Gastrocnemius medialis (tissue), 4 donors: ENCODE measurements around the gene KIF13A.
"Not testable (repeated sequence)": the region's sequence is repeated elsewhere in the genome, so short reads cannot be mapped to it uniquely, and the experiment has no call there.

Source experiments
- CTCF ChIP-seq, 5 experiments: fragments of 450-650 bp in 3 of 5; fragments of 200-600 bp in 2 of 5; sonication (generic) in 2 of 5; IDR thresholded peaks in 4 of 5; conservative IDR thresholded peaks in 1 of 5; 1 replicate in 4 of 5; 2 replicates in 1 of 5; pipeline ENCODE4 v1.5.1; 2016 to 2019; ENCODE audit warnings: antibody characterized with exemption in 5 of 5, mild to moderate bottlenecking in 3 of 5, moderate library complexity in 3 of 5
- POLR2A ChIP-seq, 2 donors: fragments of 450-650 bp; IDR thresholded peaks; one replicate each; pipeline ENCODE4 v1.6.1; 2017; ENCODE audit warnings: antibody characterized with exemption in 2 of 2, mild to moderate bottlenecking in 2 of 2, moderate library complexity in 2 of 2

GRCh38 chr6:17947574-17947973 is 39.9 kb downstream of the KIF13A start:
- not testable (repeated sequence) for TF ChIP-seq POLR2A (IDR thresholded peaks at IDR 0.05); CTCF (IDR thresholded peaks at IDR 0.05 in 4 of 5, conservative IDR thresholded peaks at IDR 0.05 in 1 of 5)
